Measurements from ENCODE around the gene KCNE1. TPM values are rescaled to one million over a fixed set of nuclear protein-coding genes. Genes with fewer than 3 reads are reported as not detected.

Gene KCNE1
- total and polyA plus RNA-seq, 8 donors = 0.13 to 10.6 (median 1.7) TPM; not detected in 1

DNA sequence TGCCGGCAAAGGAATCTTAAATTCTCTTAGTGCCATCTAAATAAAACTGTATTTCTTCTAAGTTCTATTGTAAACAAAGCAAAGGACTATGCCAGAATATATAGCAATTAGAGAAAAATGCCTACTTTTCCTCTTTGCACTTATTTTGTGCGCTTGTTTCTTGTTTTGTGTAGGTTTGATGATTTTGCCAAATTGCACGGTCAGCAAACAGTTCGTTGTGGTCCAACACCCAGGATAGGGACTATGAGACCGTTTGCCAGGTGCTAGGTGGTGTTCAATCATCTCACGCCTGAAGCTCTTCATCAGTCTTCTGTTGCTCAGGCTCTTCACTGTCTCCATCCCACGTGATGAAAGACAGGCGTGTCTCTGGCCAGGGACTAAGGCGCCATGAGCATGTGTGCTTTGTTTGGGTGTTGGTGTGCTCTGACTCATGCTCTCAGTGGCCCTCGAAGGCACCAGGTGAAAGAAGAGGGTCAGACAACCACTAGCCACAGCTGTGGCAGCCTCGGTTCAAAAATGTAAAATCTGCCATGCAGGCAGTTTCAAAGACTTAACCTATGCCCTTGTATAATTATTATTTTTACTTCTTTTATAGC lies 36.9 kb upstream of the KCNE1 start:
- TF ChIP-seq EP300 (IDR thresholded peaks at IDR 0.05) = no peak
- TF ChIP-seq POLR2AphosphoS5 (IDR thresholded peaks at IDR 0.05) = no peak
- no peak for TF ChIP-seq POLR2A (IDR thresholded peaks at IDR 0.05)
- TF ChIP-seq, protein P1, sequence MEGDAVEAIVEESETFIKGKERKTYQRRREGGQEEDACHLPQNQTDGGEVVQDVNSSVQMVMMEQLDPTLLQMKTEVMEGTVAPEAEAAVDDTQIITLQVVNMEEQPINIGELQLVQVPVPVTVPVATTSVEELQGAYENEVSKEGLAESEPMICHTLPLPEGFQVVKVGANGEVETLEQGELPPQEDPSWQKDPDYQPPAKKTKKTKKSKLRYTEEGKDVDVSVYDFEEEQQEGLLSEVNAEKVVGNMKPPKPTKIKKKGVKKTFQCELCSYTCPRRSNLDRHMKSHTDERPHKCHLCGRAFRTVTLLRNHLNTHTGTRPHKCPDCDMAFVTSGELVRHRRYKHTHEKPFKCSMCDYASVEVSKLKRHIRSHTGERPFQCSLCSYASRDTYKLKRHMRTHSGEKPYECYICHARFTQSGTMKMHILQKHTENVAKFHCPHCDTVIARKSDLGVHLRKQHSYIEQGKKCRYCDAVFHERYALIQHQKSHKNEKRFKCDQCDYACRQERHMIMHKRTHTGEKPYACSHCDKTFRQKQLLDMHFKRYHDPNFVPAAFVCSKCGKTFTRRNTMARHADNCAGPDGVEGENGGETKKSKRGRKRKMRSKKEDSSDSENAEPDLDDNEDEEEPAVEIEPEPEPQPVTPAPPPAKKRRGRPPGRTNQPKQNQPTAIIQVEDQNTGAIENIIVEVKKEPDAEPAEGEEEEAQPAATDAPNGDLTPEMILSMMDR (IDR thresholded peaks at IDR 0.05) = no peak
- H3K4me1 ChIP-seq = peaks cover 17 to 53% (median 21%) of the 10 kb centered on the region in 4 donors

DNA sequence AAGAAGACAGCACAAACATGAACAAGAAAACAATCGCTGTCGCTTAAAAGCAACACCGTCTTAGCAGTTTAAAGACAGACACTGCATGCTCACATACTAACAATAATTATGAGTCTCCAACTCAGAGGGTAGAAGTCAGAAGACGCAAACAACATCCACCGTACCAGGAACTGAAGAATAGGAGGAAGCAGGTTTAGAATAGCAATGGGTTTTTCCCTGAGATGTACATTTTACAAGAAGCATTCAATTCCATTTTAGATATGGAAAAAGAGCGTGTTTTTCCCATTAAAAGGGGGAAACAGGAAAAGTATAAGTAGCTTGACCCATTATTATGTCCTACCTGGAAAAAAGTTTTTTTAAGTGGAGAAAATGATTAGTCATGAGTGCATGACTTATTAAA lies 34.5 kb upstream of the KCNE1 start:
- Histone ChIP-seq H3K9me3 (no peaks in the 10 kb centered on the region), H3K4me3 (no peak overlapping the region), H3K27ac (peak overlapping the region in 3 of 5 donors; percentile 70 to 82 (median 78)), H3K36me3 (no peaks in the 10 kb centered on the region), H3K4me1 (peaks cover 17 to 46% (median 23%) of the 10 kb centered on the region in 4 donors), H3K27me3 (no peaks in the 10 kb centered on the region)
- WGBS, 5 donors = 74 to 83% (median 77%) methylated on average over 6 of the region's 6 CpGs
- intact Hi-C loops (cut with DNase I; ENCODE audit: low total_unique reads) = no loop called here
- no peak for DNase-seq
- no peak for TF ChIP-seq POLR2AphosphoS5 (IDR thresholded peaks at IDR 0.05)
- no peak for TF ChIP-seq EP300 (IDR thresholded peaks at IDR 0.05)
- TF ChIP-seq, protein P1 (IDR thresholded peaks at IDR 0.05) = no peak
- TF ChIP-seq POLR2A (IDR thresholded peaks at IDR 0.05) = no peak

More for the DNA sequence above, 36.9 kb upstream of the KCNE1 start:
- 76 to 85% (median 81%) methylated on average over 11 of the region's 11 CpGs for WGBS, 5 donors
- no peaks in the 10 kb centered on the region for H3K36me3 ChIP-seq
- H3K4me3 ChIP-seq = no peak overlapping the region
- intact Hi-C loops (cut with DNase I; ENCODE audit: low total_unique reads) = no loop called here
- H3K27me3 ChIP-seq = no peaks in the 10 kb centered on the region
- no peaks in the 10 kb centered on the region for H3K9me3 ChIP-seq
- DNase-seq = no peak
- H3K27ac ChIP-seq = no peak overlapping the region

DNA sequence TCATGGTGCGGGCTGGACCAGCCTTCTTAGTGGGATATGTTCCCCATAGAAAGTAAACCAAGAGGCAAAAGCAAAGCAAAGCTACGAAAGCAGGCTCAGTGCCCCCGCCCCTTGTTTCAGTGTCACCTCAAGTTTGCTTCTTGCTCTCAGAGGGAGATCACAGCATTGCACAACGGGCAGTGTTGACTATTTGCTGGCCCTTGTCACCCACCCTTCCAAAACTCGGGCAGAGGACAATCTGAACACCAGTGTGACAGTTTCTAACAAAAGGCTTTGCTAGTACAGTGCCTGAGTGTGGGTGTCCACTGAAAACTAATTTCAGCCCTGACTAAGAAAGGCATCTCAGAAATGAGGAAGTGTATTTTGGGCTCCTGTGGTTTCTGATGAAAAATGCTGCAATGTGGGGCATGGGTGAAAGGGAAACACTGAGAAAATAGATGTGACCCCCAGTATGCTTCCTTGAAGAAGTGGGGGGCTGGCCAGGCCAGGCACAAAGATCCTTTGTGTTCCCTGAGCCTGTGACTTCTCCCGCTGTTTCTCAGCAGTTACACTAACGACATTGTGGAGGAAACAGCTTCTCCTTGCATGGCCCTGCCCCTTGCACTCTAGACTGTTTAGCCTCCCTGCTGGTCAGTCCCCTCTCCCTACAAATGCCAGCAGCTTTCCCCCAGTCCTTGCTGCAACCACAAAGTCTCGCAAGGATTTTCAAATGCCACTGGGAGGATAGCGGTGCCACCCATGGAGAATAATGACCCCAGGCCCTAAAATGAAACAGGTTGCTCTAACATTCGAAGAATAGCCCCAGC lies 33.3 kb upstream of the KCNE1 start:
- Histone ChIP-seq H3K27me3 (no peaks in the 10 kb centered on the region), H3K4me1 (peaks cover 17 to 46% (median 23%) of the 10 kb centered on the region in 4 donors), H3K36me3 (no peaks in the 10 kb centered on the region), H3K9me3 (no peaks in the 10 kb centered on the region), H3K27ac (peak overlapping the region; percentile 53 to 82 (median 70)), H3K4me3 (no peak overlapping the region)
- intact Hi-C loops (cut with DNase I; ENCODE audit: low total_unique reads) = no loop called here
- 33 to 44% (median 38%) methylated on average over 10 of the region's 10 CpGs for WGBS, 5 donors
- DNase-seq = peak in 1 of 2 donors; percentile 84
- TF ChIP-seq POLR2AphosphoS5 (IDR thresholded peaks at IDR 0.05) = peak in 2 of 3 donors; percentile 34 to 35
- TF ChIP-seq EP300 (IDR thresholded peaks at IDR 0.05) = no peak
- TF ChIP-seq, protein P1 (IDR thresholded peaks at IDR 0.05) = no peak

DNA sequence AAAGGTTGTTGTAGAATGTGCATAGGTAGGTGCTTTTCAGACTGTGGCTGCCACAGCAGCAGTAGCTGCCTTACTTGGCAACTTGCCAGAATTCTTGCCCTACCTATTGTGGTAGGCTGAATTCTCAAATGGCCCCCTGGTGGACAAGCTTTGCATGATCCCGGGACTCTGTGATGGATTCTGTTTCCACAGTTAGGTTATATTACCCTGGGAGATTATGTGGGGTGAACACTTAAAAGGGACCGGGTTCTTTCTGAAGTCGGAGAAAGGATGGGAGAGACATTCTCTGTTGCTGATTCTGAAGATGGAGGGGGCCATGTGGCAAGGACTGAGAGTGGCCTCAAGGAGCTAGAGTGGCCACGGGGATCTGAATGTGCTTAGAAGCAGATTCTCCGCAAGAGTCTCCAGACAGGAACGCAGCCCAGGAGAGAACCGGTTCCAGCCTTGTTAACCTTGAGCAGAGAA lies 32.1 kb upstream of the KCNE1 start:
- no peak overlapping the region for H3K4me3 ChIP-seq
- peaks cover 17 to 46% (median 23%) of the 10 kb centered on the region in 4 donors for H3K4me1 ChIP-seq
- no peaks in the 10 kb centered on the region for H3K36me3 ChIP-seq
- H3K27me3 ChIP-seq = no peaks in the 10 kb centered on the region
- H3K9me3 ChIP-seq = no peaks in the 10 kb centered on the region
- TF ChIP-seq POLR2AphosphoS5 (IDR thresholded peaks at IDR 0.05) (peak in 2 of 3 donors; percentile 40 to 68), EP300 (IDR thresholded peaks at IDR 0.05) (no peak)
- TF ChIP-seq, protein P1 (IDR thresholded peaks at IDR 0.05) = peak in 5 of 7 experiments; percentile 29 to 76 (median 61)
- WGBS, 5 donors = 74 to 84% (median 83%) methylated on average over 7 of the region's 7 CpGs
- peak; percentile 86 to 88 for DNase-seq
- intact Hi-C loops (cut with DNase I; ENCODE audit: low total_unique reads) = no loop called here
- H3K27ac ChIP-seq = peak overlapping the region in 4 of 5 donors; percentile 67 to 82 (median 74)
